Adrenal gland (tissue), 5 donors: ENCODE measurements around the gene SPOCK2.

ENCODE experiments used
- CTCF ChIP-seq, 6 experiments: fragments of 450-650 bp in 4 of 6; fragments of 200-600 bp in 2 of 6; sonication (generic) in 1 of 6; IDR thresholded peaks; 1 replicate in 5 of 6; 2 replicates in 1 of 6; pipeline versions ENCODE4 v1.5.1 to v1.8.0; 2016 to 2021; ENCODE audit warnings: antibody characterized with exemption in 6 of 6, mild to moderate bottlenecking in 2 of 6, moderate library complexity in 1 of 6
- POLR2A ChIP-seq, 2 donors: fragments of 450-650 bp; IDR thresholded peaks; one replicate each; pipeline ENCODE4 v1.6.1; 2017; ENCODE audit warnings: antibody characterized with exemption in 2 of 2, mild to moderate bottlenecking in 2 of 2, moderate library complexity in 1 of 2
- donor health status: DM: no; HTN: no; CAD: no.

- no peak for TF ChIP-seq CTCF (IDR thresholded peaks at IDR 0.05)
- no peak for TF ChIP-seq POLR2A (IDR thresholded peaks at IDR 0.05)
These were observed 6.2 kb upstream of the SPOCK2 start for GRCh38 chr10:72094574-72094973.
